Upper lobe of left lung (tissue), 6 donors: ENCODE data around the gene DMRTA2. TPM values are rescaled to one million over a fixed set of nuclear protein-coding genes. Genes with fewer than 3 reads are reported as not detected.
A peak's percentile ranks its signal among the peaks of the same experiment; 100 is the strongest.

Experiments
- ATAC-seq, 2 donors: fragments of 200-7000 bp; cut with Tn5 transposase; one replicate each; pipeline ENCODE4 v1.9.1; 2022; ENCODE audit warnings: mild to moderate bottlenecking in 2 of 2, moderate library complexity in 2 of 2; ENCODE audit not compliant: low FRiP score in 2 of 2
- DNase-seq, 2 donors: peaks; one replicate each; pipeline ENCODE4 v3.0.0-alpha.2; 2019 to 2020
- H3K27ac ChIP-seq, 4 donors: fragments of 200-600 bp; sonication (generic); one replicate each; pipeline ENCODE4 v1.5.1; 2016 to 2019
- H3K27me3 ChIP-seq, 4 donors: fragments of 200-600 bp; sonication (generic); one replicate each; pipeline ENCODE4 v1.5.1; 2017 to 2019
- H3K36me3 ChIP-seq, 4 donors: fragments of 200-600 bp; sonication (generic); one replicate each; pipeline ENCODE4 v1.5.1; 2016 to 2019
- H3K4me1 ChIP-seq, 4 donors: fragments of 200-600 bp; sonication (generic); one replicate each; pipeline ENCODE4 v1.5.1; 2018 to 2019
- H3K4me3 ChIP-seq, 4 donors: fragments of 200-600 bp; sonication (generic); one replicate each; pipeline ENCODE4 v1.5.1; 2017 to 2019; ENCODE audit warnings: mild to moderate bottlenecking in 2 of 4, moderate library complexity in 1 of 4
- H3K9me3 ChIP-seq, 4 donors: fragments of 200-600 bp; sonication (generic); one replicate each; pipeline ENCODE4 v1.5.1; 2018 to 2019
- EP300 ChIP-seq, 4 donors: sonication (generic); formaldehyde crosslinking; IDR thresholded peaks; one replicate each; pipeline ENCODE4 v1.5.1; 2017; ENCODE audit warnings: antibody characterized with exemption in 4 of 4, control low read depth in 2 of 4
- POLR2A ChIP-seq, 4 donors: fragments of 450-650 bp; IDR thresholded peaks; one replicate each; pipeline ENCODE4 v1.5.1; 2016 to 2017; ENCODE audit warnings: antibody characterized with exemption in 4 of 4, mild to moderate bottlenecking in 2 of 4
- POLR2AphosphoS5 ChIP-seq, 2 donors: sonication (generic); formaldehyde crosslinking; IDR thresholded peaks; one replicate each; pipeline ENCODE4 v1.5.1; 2017; ENCODE audit warnings: antibody characterized with exemption in 2 of 2
- WGBS, 2 donors: methylation state at CpG; one replicate each; pipeline ENCODE4 v1.1.5; 2017 to 2018; 5-methylcytosine and 5-hydroxymethylcytosine counted together
- total RNA-seq, 6 donors: library from RNA; depleted of rRNA in 4 of 6; stranded (reverse); fragments of >200 nt in 4 of 6; gene quantifications; one replicate each; pipeline versions ENCODE4 v1.1.0 to v1.2.1, GENCODE V29; 2016 to 2021
- TF ChIP-seq, protein P1 (sequence below), 6 experiments: fragments of 450-650 bp in 4 of 6; fragments of 200-600 bp in 2 of 6; sonication (generic) in 2 of 6; IDR thresholded peaks; one replicate each; pipeline ENCODE4 v1.5.1; 2016 to 2019; ENCODE audit warnings: antibody characterized with exemption in 6 of 6
- donor health status: DM: no; HTN: no; CAD: no; lungs with moderate emphysema.
- donor health status: DM: no; HTN: yes; CAD: no; lungs with severe emphysema.

Gene DMRTA2
- total RNA-seq, 6 donors from 2014 or later = 0.13 to 0.39 TPM; not detected in 4

DNA sequence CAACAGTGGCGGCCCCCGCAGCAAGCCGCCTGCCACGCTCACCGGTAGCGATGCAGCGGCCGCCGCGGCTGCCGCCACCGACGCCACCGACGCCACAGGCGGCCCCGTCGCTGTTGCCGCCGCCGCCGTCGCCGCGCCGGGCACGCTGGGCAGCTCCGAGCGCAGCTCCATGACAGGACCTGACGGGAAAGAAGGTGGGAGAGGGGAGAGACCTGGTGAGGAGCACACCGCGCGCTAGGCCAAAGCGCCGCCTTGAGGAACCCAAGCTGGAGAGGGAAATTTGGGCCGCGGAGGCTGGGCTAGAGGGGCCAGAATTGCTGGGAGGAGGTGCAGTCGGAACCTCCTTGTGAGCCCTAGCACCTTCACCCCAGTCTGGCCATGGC, 1.9 kb downstream of the DMRTA2 start:
- ATAC-seq (no peak), DNase-seq (no peak)
- Histone ChIP-seq H3K4me1 (peaks cover 56 to 83% (median 62%) of the 10 kb centered on the region in 4 donors), H3K9me3 (no peaks in the 10 kb centered on the region), H3K36me3 (no peaks in the 10 kb centered on the region), H3K27me3 (peaks cover 6 to 98% (median 69%) of the 10 kb centered on the region in 4 donors), H3K4me3 (no peak overlapping the region), H3K27ac (no peak overlapping the region)
- TF ChIP-seq POLR2A (IDR thresholded peaks at IDR 0.05) = no peak
- TF ChIP-seq POLR2AphosphoS5 (IDR thresholded peaks at IDR 0.05) = no peak
- TF ChIP-seq EP300 (IDR thresholded peaks at IDR 0.05) = no peak
- TF ChIP-seq, protein P1, sequence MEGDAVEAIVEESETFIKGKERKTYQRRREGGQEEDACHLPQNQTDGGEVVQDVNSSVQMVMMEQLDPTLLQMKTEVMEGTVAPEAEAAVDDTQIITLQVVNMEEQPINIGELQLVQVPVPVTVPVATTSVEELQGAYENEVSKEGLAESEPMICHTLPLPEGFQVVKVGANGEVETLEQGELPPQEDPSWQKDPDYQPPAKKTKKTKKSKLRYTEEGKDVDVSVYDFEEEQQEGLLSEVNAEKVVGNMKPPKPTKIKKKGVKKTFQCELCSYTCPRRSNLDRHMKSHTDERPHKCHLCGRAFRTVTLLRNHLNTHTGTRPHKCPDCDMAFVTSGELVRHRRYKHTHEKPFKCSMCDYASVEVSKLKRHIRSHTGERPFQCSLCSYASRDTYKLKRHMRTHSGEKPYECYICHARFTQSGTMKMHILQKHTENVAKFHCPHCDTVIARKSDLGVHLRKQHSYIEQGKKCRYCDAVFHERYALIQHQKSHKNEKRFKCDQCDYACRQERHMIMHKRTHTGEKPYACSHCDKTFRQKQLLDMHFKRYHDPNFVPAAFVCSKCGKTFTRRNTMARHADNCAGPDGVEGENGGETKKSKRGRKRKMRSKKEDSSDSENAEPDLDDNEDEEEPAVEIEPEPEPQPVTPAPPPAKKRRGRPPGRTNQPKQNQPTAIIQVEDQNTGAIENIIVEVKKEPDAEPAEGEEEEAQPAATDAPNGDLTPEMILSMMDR (IDR thresholded peaks at IDR 0.05) = no peak
- 0 to 7% methylated on average over 4 to 20 of the region's 38 CpGs for WGBS, 2 donors

DNA sequence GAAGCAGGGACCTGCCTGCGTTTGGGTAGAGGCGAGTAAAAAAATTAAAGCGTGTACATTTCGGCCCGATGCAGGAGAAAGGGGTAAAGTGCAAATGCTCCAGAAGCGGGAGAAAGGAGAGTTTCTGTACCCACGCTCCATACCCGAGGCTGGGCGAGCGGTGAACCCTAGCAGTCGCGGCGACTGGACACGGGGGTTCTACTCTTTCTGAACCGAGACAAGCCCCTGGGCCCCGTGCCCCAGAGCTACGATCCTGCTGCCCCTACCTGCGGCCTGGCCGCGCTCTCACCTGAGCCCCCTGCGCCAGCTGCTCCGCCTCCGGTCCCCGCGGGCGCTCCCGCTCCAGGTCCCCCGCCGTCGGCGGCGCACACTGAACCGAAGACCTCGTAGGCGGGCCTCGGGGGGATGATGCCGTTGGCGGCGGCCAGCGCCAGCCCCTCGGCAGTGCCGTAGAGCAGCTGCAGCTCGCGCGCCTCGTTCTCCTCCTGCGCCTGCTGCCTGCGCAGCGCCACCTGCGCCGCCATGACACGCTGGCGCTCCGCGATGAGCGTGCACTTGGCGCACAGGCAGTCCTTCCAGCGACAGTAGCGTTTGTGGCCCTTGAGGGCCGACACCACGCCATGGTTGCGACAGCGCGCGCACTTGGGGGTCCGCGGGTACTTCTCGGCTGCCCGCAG, 2.4 kb downstream of the DMRTA2 start:
- Histone ChIP-seq H3K9me3 (no peaks in the 10 kb centered on the region), H3K27me3 (peaks cover 6 to 98% (median 65%) of the 10 kb centered on the region in 4 donors), H3K36me3 (no peaks in the 10 kb centered on the region), H3K4me3 (no peak overlapping the region), H3K4me1 (peaks cover 59 to 80% (median 64%) of the 10 kb centered on the region in 4 donors), H3K27ac (no peak overlapping the region)
- 5 to 8% methylated on average over 32 to 37 of the region's 69 CpGs for WGBS, 2 donors
- ATAC-seq = no peak
- peak in 1 of 2 donors; percentile 82 for DNase-seq
- TF ChIP-seq EP300 (IDR thresholded peaks at IDR 0.05) (no peak), POLR2A (IDR thresholded peaks at IDR 0.05) (no peak), POLR2AphosphoS5 (IDR thresholded peaks at IDR 0.05) (no peak)
- TF ChIP-seq, protein P1 (IDR thresholded peaks at IDR 0.05) = no peak

DNA sequence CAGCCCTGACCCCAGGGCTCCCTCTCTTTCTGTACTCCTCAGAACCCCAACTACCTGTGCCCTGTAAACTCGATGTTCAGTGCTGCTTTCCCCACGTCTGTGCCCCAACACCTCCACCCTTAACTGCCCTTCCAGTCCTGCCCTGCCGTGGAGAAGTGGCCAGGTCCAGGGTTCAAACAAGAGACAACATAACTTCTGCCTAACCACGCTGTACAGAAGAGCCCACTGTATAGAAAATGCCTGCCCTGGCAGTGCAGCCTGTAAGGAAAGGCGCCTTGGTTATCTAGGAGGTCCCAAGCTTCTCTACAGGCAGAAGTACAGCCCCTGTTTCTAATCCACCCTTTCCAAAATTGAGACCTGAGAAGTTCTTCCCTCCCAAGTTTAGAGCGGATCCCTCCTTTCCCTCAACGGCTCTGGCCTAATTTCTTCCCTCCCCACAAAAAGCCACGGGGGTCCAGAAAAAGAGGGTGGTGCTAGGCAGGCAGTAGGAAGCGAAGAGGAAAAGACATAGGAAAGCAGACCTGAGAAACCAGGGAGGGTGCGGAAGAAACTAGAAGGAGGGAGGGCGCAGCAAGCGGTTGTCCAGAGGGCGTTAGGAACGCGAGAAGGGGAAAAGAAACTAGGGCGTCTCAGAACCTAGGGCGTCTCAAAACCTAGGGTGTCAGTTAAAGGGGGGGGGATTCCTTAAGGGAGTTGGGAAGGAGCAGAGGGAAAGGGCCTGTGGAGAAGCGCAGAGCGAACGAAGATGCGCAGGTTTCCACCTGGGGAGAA, 3.2 kb downstream of the DMRTA2 start:
- no peak for TF ChIP-seq EP300 (IDR thresholded peaks at IDR 0.05)
- TF ChIP-seq, protein P1 (IDR thresholded peaks at IDR 0.05) = no peak
- no peak for TF ChIP-seq POLR2A (IDR thresholded peaks at IDR 0.05)
- no peak for TF ChIP-seq POLR2AphosphoS5 (IDR thresholded peaks at IDR 0.05)
- no peak overlapping the region for H3K4me3 ChIP-seq
- H3K27ac ChIP-seq = no peak overlapping the region
- WGBS, 2 donors = 13 to 14% methylated on average over 21 of the region's 21 CpGs
- DNase-seq = no peak
- H3K27me3 ChIP-seq = peaks cover 4 to 98% (median 63%) of the 10 kb centered on the region in 4 donors
- peaks cover 52 to 80% (median 59%) of the 10 kb centered on the region in 4 donors for H3K4me1 ChIP-seq
- no peaks in the 10 kb centered on the region for H3K36me3 ChIP-seq
- no peak for ATAC-seq
- no peaks in the 10 kb centered on the region for H3K9me3 ChIP-seq

DNA sequence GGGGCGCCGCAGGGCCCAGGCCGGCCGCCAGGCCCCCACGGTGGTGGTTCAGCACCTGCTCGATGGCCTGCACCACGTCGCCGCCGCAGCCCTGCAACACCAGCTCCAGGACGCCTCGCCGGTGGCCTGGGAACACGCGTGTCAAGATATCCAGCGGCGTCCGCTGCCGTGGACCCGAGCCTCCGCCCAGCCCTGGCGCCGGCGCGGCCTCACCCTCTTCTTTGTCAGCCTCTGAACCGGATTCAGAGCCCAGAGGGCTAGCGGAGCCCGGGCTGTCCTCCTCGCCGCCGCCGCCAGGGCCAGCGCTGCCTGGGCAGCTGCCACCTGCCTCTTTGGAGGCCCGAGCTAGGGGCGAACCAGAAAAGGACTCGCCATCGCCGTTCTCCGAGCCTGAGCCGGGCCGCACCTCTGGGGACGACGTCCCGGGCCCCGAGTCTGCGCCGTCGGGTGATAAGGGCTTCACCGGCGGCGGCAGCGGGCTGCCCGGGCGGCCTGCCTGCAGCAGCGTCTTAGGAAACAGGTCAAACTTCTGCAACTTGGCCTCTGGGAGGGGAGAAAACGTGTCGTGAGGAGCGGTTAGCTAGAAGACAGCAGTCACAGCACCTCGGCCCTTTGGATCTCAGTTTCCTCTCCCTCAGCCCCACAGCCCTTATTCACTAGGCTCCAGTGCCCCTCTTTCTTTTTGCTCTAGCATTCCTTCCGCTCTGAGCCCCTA, 3.9 kb downstream of the DMRTA2 start:
- DNase-seq = peak in 1 of 2 donors; percentile 84
- 4 to 14% methylated on average over 6 to 30 of the region's 60 CpGs for WGBS, 2 donors
- no peak for ATAC-seq
- TF ChIP-seq, protein P1 (IDR thresholded peaks at IDR 0.05) = peak in 1 of 6 experiments; percentile 22
- no peak for TF ChIP-seq POLR2A (IDR thresholded peaks at IDR 0.05)
- peak overlapping the region in 2 of 4 donors; percentile 26 to 36 for H3K4me3 ChIP-seq
- H3K27me3 ChIP-seq = peaks cover 0 to 96% (median 58%) of the 10 kb centered on the region in 4 donors
- no peaks in the 10 kb centered on the region for H3K36me3 ChIP-seq
- peaks cover 45 to 73% (median 51%) of the 10 kb centered on the region in 4 donors for H3K4me1 ChIP-seq
- no peak overlapping the region for H3K27ac ChIP-seq
- no peaks in the 10 kb centered on the region for H3K9me3 ChIP-seq
